ENCODE data around the gene METTL15.
"Not testable (repeated sequence)": the region's sequence is repeated elsewhere in the genome, so short reads cannot be mapped to it uniquely, and the experiment has no call there.

METTL15 gene

DNA sequence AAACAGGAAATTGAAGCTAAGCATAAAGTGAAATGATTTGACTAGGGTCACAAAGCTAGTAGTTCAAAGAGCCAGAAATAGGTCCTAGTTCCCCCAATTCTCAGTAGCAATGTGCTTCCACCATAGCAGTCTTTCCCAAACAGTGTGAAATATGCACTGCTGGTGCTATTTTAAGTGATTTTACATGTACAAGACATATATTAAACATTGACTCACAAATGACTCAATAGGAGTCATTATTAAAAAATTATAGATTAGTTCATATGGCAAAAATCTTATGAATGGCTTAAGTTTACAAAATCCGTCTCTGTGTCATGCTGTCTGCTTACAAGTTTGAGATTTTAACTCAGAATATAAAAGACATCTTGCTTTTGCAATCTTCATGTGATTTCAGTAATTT lies 21.6 kb upstream of the METTL15 start:
- no peaks in the 10 kb centered on the region; the same call in 1 of the 2 replicates for H3K36me3 ChIP-seq (ENCODE audit: control insufficient read depth, insufficient read depth, low read length)

DNA sequence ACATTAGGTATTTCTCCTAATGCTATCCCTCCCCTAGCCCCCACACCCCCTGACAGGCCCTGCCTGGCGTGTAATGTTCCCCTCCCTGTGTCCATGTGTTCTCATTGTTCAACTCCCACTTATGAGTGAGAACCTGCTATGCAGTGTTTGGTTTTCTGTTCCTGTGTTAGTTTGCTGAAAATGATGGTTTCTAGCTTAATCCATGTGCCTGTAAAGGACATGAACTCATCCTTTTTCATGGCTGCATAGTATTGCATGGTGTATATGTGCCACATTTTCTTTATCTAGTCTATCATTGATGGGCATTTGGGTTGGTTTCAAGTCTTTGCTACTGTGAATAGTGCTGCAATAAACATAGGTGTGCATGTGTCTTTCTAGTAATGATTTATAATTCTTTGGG lies 21.0 kb upstream of the METTL15 start:
- H3K27me3 ChIP-seq (replicated peaks; ENCODE audit: control insufficient read depth, insufficient read depth, low read length); H3K36me3 ChIP-seq (ENCODE audit: control insufficient read depth, insufficient read depth, low read length); DNase-seq (ENCODE audit: extremely low read depth, insufficient read length): not testable (repeated sequence)

More for the DNA sequence above, 21.6 kb upstream of the METTL15 start:
- no peaks in the 10 kb centered on the region for H3K27me3 ChIP-seq (replicated peaks; ENCODE audit: control insufficient read depth, insufficient read depth, low read length)
- H3K4me3 ChIP-seq (replicated peaks; ENCODE audit: low read depth, low read length), result no peak overlapping the region
- TF ChIP-seq, protein P1, sequence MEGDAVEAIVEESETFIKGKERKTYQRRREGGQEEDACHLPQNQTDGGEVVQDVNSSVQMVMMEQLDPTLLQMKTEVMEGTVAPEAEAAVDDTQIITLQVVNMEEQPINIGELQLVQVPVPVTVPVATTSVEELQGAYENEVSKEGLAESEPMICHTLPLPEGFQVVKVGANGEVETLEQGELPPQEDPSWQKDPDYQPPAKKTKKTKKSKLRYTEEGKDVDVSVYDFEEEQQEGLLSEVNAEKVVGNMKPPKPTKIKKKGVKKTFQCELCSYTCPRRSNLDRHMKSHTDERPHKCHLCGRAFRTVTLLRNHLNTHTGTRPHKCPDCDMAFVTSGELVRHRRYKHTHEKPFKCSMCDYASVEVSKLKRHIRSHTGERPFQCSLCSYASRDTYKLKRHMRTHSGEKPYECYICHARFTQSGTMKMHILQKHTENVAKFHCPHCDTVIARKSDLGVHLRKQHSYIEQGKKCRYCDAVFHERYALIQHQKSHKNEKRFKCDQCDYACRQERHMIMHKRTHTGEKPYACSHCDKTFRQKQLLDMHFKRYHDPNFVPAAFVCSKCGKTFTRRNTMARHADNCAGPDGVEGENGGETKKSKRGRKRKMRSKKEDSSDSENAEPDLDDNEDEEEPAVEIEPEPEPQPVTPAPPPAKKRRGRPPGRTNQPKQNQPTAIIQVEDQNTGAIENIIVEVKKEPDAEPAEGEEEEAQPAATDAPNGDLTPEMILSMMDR (IDR thresholded peaks at IDR 0.05; ENCODE audit: insufficient read depth, low read length, poor library complexity, severe bottlenecking), result no peak
- DNase-seq (ENCODE audit: extremely low read depth, insufficient read length), result no peak

DNA sequence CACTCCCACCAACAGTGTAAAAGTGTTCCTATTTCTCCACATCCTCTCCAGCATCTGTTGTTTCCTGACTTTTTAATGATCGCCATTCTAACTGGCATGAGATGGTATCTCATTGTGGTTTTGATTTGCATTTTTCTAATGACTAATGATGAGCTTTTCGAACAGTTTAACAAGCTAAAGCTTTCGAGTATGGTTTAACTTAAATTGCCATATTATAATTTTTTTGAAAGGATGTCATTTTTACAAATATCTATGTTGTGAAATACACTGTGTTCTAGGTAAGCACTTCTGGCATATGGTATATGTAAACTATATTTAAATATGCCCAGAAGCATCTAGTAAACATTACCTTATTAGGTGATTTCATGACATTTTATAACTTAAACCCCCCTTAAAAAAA lies 20.5 kb upstream of the METTL15 start:
- H3K36me3 ChIP-seq (ENCODE audit: control insufficient read depth, insufficient read depth, low read length), result not testable (repeated sequence)

More for the DNA sequence above, 21.0 kb upstream of the METTL15 start:
- not testable (repeated sequence) for H3K4me3 ChIP-seq (replicated peaks; ENCODE audit: low read depth, low read length)

DNA sequence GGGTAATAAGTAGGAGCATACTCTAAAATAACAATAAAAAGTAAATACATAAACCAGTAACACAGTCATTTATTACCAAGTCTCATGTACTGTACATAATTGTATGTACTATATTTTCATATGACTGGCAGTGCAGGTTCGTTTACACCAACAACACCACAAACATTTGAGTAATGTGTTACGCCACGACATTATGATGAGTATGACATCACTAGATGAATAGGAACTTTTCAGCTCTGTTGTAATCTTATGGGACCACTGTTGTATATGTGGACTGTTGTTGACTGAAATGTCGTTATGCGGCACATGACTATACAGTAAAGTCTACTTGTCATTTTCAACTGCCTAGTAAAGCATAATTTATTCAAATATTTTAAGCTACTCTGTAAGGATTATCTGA lies 18.8 kb upstream of the METTL15 start:
- no peaks in the 10 kb centered on the region for H3K36me3 ChIP-seq (ENCODE audit: control insufficient read depth, insufficient read depth, low read length)
- H3K4me3 ChIP-seq (replicated peaks; ENCODE audit: low read depth, low read length), result no peak overlapping the region
- TF ChIP-seq, protein P1 (IDR thresholded peaks at IDR 0.05; ENCODE audit: insufficient read depth, low read length, poor library complexity, severe bottlenecking), result no peak
- no peaks in the 10 kb centered on the region for H3K27me3 ChIP-seq (replicated peaks; ENCODE audit: control insufficient read depth, insufficient read depth, low read length)
- DNase-seq (ENCODE audit: extremely low read depth, insufficient read length), result no peak

More for the DNA sequence above, 20.5 kb upstream of the METTL15 start:
- not testable (repeated sequence) for H3K27me3 ChIP-seq (replicated peaks; ENCODE audit: control insufficient read depth, insufficient read depth, low read length); DNase-seq (ENCODE audit: extremely low read depth, insufficient read length); H3K4me3 ChIP-seq (replicated peaks; ENCODE audit: low read depth, low read length)

DNA sequence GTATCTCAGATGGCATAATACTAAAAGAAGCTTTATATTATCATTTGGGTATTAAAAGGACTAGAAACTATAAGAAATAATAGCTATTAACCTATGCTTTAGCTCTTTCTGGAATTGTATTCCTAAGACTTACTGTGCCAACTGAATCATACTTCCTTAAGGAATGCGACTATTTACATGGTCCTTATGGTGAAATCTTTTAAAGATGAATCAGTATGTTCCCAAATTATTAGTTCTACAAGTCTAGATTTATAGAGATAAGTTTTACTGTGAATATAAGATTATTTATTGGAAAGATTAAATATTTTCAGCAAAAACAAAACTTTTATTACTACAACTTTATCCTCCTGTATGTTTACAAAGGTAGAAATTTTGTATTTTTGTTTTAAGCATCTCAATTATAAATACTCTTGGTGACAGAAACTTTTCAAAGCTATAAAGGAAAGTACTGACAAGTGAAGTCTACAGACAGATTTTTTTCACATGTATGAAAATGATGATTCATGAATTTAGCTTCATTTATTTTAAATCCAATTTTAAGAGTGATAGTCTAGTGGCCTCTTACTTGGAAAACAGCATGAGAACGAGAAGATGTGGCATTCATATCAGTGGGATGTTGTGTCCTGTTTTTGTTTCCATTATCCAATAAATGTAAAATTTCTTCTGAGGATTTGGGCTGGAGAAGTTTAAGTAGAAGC lies 18.0 kb upstream of the METTL15 start:
- no peaks in the 10 kb centered on the region for H3K27me3 ChIP-seq (replicated peaks; ENCODE audit: control insufficient read depth, insufficient read depth, low read length)
- no peak for DNase-seq (ENCODE audit: extremely low read depth, insufficient read length)
- no peaks in the 10 kb centered on the region for H3K36me3 ChIP-seq (ENCODE audit: control insufficient read depth, insufficient read depth, low read length)
- TF ChIP-seq, protein P1 (IDR thresholded peaks at IDR 0.05; ENCODE audit: insufficient read depth, low read length, poor library complexity, severe bottlenecking), result no peak
- no peak overlapping the region for H3K4me3 ChIP-seq (replicated peaks; ENCODE audit: low read depth, low read length)

DNA sequence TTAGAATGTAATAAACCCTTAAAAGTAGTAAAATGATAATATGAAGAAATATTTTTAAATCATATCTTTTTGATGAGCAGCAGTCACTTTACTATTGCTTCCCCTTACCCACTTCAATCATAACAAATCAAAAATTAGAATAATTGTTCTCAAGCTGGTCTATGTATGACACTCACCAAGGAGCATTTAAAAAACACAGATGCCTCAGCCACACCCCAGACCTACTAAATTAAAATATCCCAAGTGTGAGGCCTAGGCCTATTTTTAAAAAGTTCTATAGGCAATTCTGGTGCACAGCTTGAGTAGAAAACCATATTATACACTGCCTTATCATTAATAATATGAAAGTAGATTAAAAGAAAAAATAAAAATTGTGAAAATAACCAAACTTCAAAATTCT lies 15.4 kb upstream of the METTL15 start:
- no peaks in the 10 kb centered on the region for H3K27me3 ChIP-seq (replicated peaks; ENCODE audit: control insufficient read depth, insufficient read depth, low read length)
- H3K4me3 ChIP-seq (replicated peaks; ENCODE audit: low read depth, low read length), result no peak overlapping the region
- TF ChIP-seq, protein P1 (IDR thresholded peaks at IDR 0.05; ENCODE audit: insufficient read depth, low read length, poor library complexity, severe bottlenecking), result no peak
- DNase-seq (ENCODE audit: extremely low read depth, insufficient read length), result no peak
- H3K36me3 ChIP-seq (ENCODE audit: control insufficient read depth, insufficient read depth, low read length), result no peaks in the 10 kb centered on the region; the same call in 1 of the 2 replicates

DNA sequence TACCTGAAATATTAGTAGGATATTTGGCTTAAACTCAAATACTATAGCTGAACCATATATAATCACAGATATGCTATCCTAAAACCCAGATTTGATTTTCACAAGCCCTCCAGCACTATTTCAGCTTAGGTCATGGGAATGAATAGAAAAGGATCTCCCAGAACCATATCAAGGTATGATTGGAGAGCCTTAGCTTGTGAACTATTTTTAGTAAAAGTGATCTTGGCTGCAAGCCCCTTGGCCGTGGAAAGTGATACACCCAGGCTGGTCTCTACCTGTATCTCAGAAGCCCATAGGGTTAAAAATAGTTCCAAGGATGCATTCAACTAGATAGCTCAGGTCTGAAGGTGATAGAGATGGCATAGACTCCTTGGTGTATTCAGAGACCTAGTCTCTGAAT lies 9.9 kb upstream of the METTL15 start:
- Histone ChIP-seq H3K36me3 (ENCODE audit: control insufficient read depth, insufficient read depth, low read length) (no peaks in the 10 kb centered on the region; the same call in 1 of the 2 replicates), H3K4me3 (replicated peaks; ENCODE audit: low read depth, low read length) (no peak overlapping the region), H3K27me3 (replicated peaks; ENCODE audit: control insufficient read depth, insufficient read depth, low read length) (no peaks in the 10 kb centered on the region)
- no peak for DNase-seq (ENCODE audit: extremely low read depth, insufficient read length)
- TF ChIP-seq, protein P1 (IDR thresholded peaks at IDR 0.05; ENCODE audit: insufficient read depth, low read length, poor library complexity, severe bottlenecking), result no peak
